ENCODE measurements around the gene CDR2. TPM values are rescaled to one million over a fixed set of nuclear protein-coding genes. Genes with fewer than 3 reads are reported as not detected.

Gene CDR2
- total and polyA plus RNA-seq, 2 of the 13 experiments (the other 11 are each of a cell fraction or from before 2014, with no cell fraction given): 59.0 to 78.9 TPM

- no peak for TF ChIP-seq ZNF597 (CRISPR knock-in tag; IDR thresholded peaks at IDR 0.05)
These were observed 26.5 kb upstream of the CDR2 start (continued) for GRCh38 chr16:22400900-22401299.

- H3K27me3 ChIP-seq (ENCODE audit: control insufficient read depth in 1 of 2, insufficient read depth in 2 of 2, low read length in 2 of 2): no peaks in the 10 kb centered on the region
- TF ChIP-seq MBNL3 (CRISPR knock-in tag; conservative IDR thresholded peaks at IDR 0.05): no peak
- TF ChIP-seq ZFP36L2 (CRISPR knock-in tag; IDR thresholded peaks at IDR 0.05): no peak
- no peak for TF ChIP-seq KLF6 (CRISPR knock-in tag; IDR thresholded peaks at IDR 0.05)
- no peak for TF ChIP-seq HDAC1 (CRISPR knock-in tag; IDR thresholded peaks at IDR 0.05)
- no peak for TF ChIP-seq TCF7 (IDR thresholded peaks at IDR 0.05; ENCODE audit: low read depth)
- TF ChIP-seq ZBTB2 (CRISPR knock-in tag; IDR thresholded peaks at IDR 0.05; ENCODE audit: low read depth): no peak
- TF ChIP-seq ZNF326 (CRISPR knock-in tag; IDR thresholded peaks at IDR 0.05; ENCODE audit: borderline replicate concordance): no peak
- TF ChIP-seq JUNB (CRISPR knock-in tag; IDR thresholded peaks at IDR 0.05; ENCODE audit: borderline replicate concordance): no peak
- no peak for TF ChIP-seq CEBPB (IDR thresholded peaks at IDR 0.05; ENCODE audit: borderline replicate concordance, low read depth, low read length)
- TF ChIP-seq CENPX (CRISPR knock-in tag; IDR thresholded peaks at IDR 0.05): no peak
- TF ChIP-seq ZNF333 (CRISPR knock-in tag; IDR thresholded peaks at IDR 0.05; ENCODE audit: borderline replicate concordance): no peak
- no peak for TF ChIP-seq ZNF251 (CRISPR knock-in tag; IDR thresholded peaks at IDR 0.05)
- H4K20me1 ChIP-seq (ENCODE audit: insufficient read depth, low read length): no peaks in the 10 kb centered on the region
- CTCF ChIA-PET (ENCODE audit: low intra/inter-chr PET ratio, low total read pairs): no interaction called here
- H3K9ac ChIP-seq (ENCODE audit: insufficient read depth, low read depth, low read length): no peak overlapping the region
- intact Hi-C loops (cut with micrococcal nuclease; ENCODE audit: unreplicated experiment) (no loop called here), in situ Hi-C loops (cut with HindIII; ENCODE audit: extremely low pct_ligation_motif_present, low pct_unique_long_range_greater_than_20kb) (no loop called here)
- peaks cover 14% of the 10 kb centered on the region for H3K4me1 ChIP-seq (ENCODE audit: insufficient read depth, low read length)
- no peaks in the 10 kb centered on the region for H3K9me3 ChIP-seq (ENCODE audit: low read length)
- ATAC-seq: no peak
- FAIRE-seq: no peak
- BruUV-seq (replicated peaks): no TSS peak
- H2AFZ ChIP-seq (ENCODE audit: low read length): no peak overlapping the region
- H3K36me3 ChIP-seq (replicated peaks in 1 of 2; ENCODE audit: control insufficient read depth in 1 of 2, insufficient read depth in 2 of 2, low read length in 2 of 2): no peaks in the 10 kb centered on the region
- H3K27ac ChIP-seq (ENCODE audit: extremely low read length, insufficient read depth, low read length): no peak overlapping the region
- no peak overlapping the region for H3K4me3 ChIP-seq (replicated peaks in 1 of 3; ENCODE audit: insufficient read depth in 1 of 3, low read depth in 2 of 3, low read length in 3 of 3)
- DNase-seq (ENCODE audit: low spot score): no peak
- H3K79me2 ChIP-seq (ENCODE audit: insufficient read depth, low read length): no peaks in the 10 kb centered on the region
- POLR2A ChIA-PET: no interaction called here
- no peak overlapping the region for H3K4me2 ChIP-seq (ENCODE audit: low read depth, low read length)
These were observed 23.5 kb upstream of the CDR2 start for GRCh38 chr16:22397931-22398330.

Measured in HepG2 (cell line).